Measurements from ENCODE around the gene SLC12A7. TPM values are rescaled to one million over a fixed set of nuclear protein-coding genes. Genes with fewer than 3 reads are reported as not detected.

The SLC12A7 gene
- total RNA-seq, 5 donors from 2014 or later (not counting 1 experiment from before 2014, with no cell fraction given): 33.7 to 97.4 (median 41.2) TPM

DNA sequence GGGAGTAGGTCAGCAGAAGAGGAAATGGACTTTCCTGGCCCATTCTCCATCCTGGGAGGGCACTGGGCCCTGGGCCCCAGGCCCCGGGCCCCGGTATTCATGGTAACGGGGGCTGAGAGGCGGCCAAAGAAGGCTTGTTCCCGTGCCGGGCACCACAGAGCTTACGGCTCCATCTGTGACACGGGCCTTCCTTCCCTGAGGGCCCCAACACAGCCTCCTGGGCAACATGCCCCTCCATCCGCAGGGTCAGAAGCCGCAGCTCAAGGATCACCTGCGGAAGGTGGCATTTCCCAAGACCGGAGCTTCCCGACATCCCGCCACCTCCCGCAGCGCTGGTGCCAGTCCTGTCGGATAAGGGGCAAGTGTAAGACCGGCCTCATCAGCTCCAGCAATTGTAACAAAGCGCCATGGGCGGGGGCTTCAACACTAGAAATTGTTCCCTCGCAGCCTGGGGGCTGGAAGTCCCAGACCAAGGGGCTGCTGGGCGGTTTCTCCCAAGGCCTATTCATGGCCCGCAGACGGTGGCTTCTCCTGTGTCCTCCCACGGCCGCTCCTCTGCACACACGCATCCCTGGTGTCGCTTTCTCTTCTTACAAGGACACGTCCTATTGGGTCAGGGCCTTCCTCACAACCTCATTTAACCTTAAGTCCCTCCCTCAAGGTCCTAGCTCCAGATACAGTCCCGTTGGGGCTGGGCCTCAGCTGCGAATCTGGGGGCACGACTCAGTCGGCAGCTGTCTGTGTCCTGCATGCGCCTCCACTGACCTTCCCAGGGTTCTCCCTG, 31.2 kb upstream of the SLC12A7 start:
- POLR2A ChIA-PET: no interaction called here
- Histone ChIP-seq H3K4me1 (ENCODE audit: control insufficient read depth in 1 of 2, extremely low read depth in 1 of 2, insufficient read depth in 2 of 2, low read length in 2 of 2) (peaks cover 0 to 8% of the 10 kb centered on the region in 2 experiments), H3K4me3 (ENCODE audit: control insufficient read depth in 1 of 2, extremely low read depth in 1 of 2, low read length in 1 of 2) (no peak overlapping the region), H3K27me3 (replicated peaks in 1 of 2; ENCODE audit: control insufficient read depth in 2 of 2, extremely low read depth in 1 of 2, insufficient read depth in 2 of 2, low read length in 1 of 2) (peaks cover 0 to 59% of the 10 kb centered on the region in 2 experiments), H3K27ac (ENCODE audit: low read length) (no peak overlapping the region), H3K36me3 (ENCODE audit: control insufficient read depth in 2 of 2, extremely low read depth in 1 of 2, insufficient read depth in 1 of 2, low read length in 1 of 2) (no peaks in the 10 kb centered on the region), H3K9me3 (no peaks in the 10 kb centered on the region)
- Mint-ChIP-seq H3K27me3 (peaks cover 4 to 14% of the 10 kb centered on the region in 2 donors), H3K27ac (no peak overlapping the region), H3K36me3 (no peaks in the 10 kb centered on the region), H3K4me3 (no peak overlapping the region), H3K9me3 (no peaks in the 10 kb centered on the region), H3K4me1 (peaks cover 0 to 4% (median 0%) of the 10 kb centered on the region in 3 donors)
- ATAC-seq (replicated peaks in 1 of 4): no peak
- 89% methylated on average over 34 of the region's 34 CpGs for WGBS (ENCODE audit: insufficient coverage)
- CTCF ChIA-PET: no interaction called here
- no peak for DNase-seq

DNA sequence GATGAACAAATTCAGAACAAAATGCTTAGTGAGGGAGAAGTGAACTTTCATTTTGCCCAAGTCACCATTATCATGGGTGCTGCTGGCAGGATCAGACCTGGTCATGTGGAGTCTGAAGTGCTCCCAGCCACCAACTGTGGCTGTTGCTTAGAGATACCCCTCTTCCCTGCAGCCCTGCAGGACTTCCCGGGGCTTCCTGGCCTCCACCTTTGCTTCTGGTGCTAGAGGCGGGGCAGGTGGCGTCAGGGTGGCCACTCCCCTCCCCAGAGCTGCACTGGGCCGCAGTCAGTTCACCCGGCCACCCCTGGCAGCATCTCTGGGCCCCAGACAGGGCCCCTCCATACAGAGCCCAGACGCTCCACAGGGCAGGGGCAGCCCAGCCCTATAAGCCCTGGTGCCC, 30.0 kb upstream of the SLC12A7 start:
- Histone ChIP-seq H3K4me3 (ENCODE audit: control insufficient read depth in 1 of 2, extremely low read depth in 1 of 2, low read length in 1 of 2) (no peak overlapping the region), H3K27ac (ENCODE audit: low read length) (no peak overlapping the region), H3K9me3 (no peaks in the 10 kb centered on the region), H3K4me1 (ENCODE audit: control insufficient read depth in 1 of 2, extremely low read depth in 1 of 2, insufficient read depth in 2 of 2, low read length in 2 of 2) (peaks cover 0 to 8% of the 10 kb centered on the region in 2 experiments), H3K27me3 (replicated peaks in 1 of 2; ENCODE audit: control insufficient read depth in 2 of 2, extremely low read depth in 1 of 2, insufficient read depth in 2 of 2, low read length in 1 of 2) (peaks cover 0 to 52% of the 10 kb centered on the region in 2 experiments), H3K36me3 (ENCODE audit: control insufficient read depth in 2 of 2, extremely low read depth in 1 of 2, insufficient read depth in 1 of 2, low read length in 1 of 2) (no peaks in the 10 kb centered on the region)
- Mint-ChIP-seq H3K36me3 (no peaks in the 10 kb centered on the region), H3K4me3 (no peak overlapping the region), H3K9me3 (no peaks in the 10 kb centered on the region), H3K27ac (no peak overlapping the region), H3K27me3 (peaks cover 4 to 14% of the 10 kb centered on the region in 2 donors), H3K4me1 (peaks cover 0 to 4% (median 0%) of the 10 kb centered on the region in 3 donors)
- POLR2A ChIA-PET: no interaction called here
- no CpG with 5 or more reads among the region's 6 CpGs for WGBS (ENCODE audit: insufficient coverage)
- DNase-seq (no peak), ATAC-seq (replicated peaks in 1 of 4) (no peak)
- CTCF ChIA-PET: interaction anchor here in 1 of 2 donors (0.6 kb wide), 1 partner anchor 299 kb away, joined by 3 read pairs; no protein-coding TSS in a partner anchor

DNA sequence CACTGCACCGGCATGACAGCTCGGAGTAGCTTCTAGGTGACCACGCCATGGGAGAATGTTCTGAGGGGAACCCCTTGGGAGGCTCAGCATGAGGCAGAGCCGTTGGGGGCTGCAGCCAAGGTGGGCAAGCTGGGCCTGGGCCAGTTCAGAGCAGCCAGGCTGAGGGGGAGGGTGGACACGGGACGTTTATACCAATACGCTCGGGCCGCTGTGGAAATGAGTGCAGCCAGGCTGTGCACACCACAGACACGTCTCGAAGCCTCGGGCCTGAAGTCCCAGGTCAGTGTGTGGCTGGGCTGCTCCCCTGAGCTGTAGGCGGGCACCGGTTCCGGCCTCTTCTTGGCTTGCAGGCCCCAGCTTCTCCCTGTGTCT, 28.9 kb upstream of the SLC12A7 start:
- DNase-seq: no peak
- no peak for ATAC-seq (replicated peaks in 1 of 4)
- H3K36me3 ChIP-seq (ENCODE audit: control insufficient read depth in 2 of 2, extremely low read depth in 1 of 2, insufficient read depth in 1 of 2, low read length in 1 of 2): no peaks in the 10 kb centered on the region
- peaks cover 0 to 8% of the 10 kb centered on the region in 2 experiments for H3K4me1 ChIP-seq (ENCODE audit: control insufficient read depth in 1 of 2, extremely low read depth in 1 of 2, insufficient read depth in 2 of 2, low read length in 2 of 2)
- H3K27me3 Mint-ChIP-seq: peaks cover 4 to 7% of the 10 kb centered on the region in 2 donors
- WGBS (ENCODE audit: insufficient coverage): 76% methylated on average over 12 of the region's 15 CpGs
- H3K36me3 Mint-ChIP-seq: no peaks in the 10 kb centered on the region
- no peaks in the 10 kb centered on the region for H3K9me3 Mint-ChIP-seq
- ChIA-PET CTCF (interaction anchor here (0.7 to 0.9 kb wide), 3 partner anchors 217 to 219 kb away, joined by 3 read pairs; no protein-coding TSS in a partner anchor), POLR2A (no interaction called here)
- H3K27ac Mint-ChIP-seq: no peak overlapping the region
- peaks cover 0 to 48% of the 10 kb centered on the region in 2 experiments for H3K27me3 ChIP-seq (replicated peaks in 1 of 2; ENCODE audit: control insufficient read depth in 2 of 2, extremely low read depth in 1 of 2, insufficient read depth in 2 of 2, low read length in 1 of 2)
- H3K27ac ChIP-seq (ENCODE audit: low read length): no peak overlapping the region
- peaks cover 0 to 4% (median 0%) of the 10 kb centered on the region in 3 donors for H3K4me1 Mint-ChIP-seq
- H3K4me3 Mint-ChIP-seq: no peak overlapping the region
- H3K9me3 ChIP-seq: no peaks in the 10 kb centered on the region
- no peak overlapping the region for H3K4me3 ChIP-seq (ENCODE audit: control insufficient read depth in 1 of 2, extremely low read depth in 1 of 2, low read length in 1 of 2)

DNA sequence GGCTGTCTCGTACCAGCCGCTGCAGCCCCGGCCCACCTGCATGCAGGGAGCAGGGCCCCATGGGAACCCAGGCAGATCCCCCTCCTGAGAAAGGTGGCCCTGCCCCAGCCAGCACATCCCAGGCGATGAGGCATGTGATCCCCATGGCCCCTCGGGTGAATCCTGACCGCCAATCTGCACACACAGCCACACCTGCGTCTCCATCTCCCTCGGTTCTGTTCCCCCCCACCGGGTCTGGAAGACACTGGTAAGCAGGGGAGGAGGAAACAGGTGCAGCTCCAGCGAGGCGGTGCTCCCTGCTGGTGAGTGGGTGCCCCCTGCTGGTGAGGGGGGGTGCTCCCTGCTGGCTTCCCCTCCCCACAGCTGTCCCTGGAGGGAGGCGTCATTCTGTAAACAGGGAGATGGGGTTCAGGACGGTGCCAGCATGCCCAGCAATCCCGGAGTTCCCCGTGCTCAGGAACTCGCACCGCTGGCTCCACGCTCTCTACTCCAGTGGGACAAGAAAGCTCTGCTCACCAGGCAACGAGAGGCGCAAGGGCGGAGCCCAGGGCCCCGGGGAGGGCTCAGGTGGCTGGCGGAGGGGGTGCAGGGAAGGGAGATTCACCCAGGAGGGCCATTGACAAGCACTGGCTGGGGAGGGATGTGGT, 28.4 kb upstream of the SLC12A7 start:
- Histone ChIP-seq H3K27ac (ENCODE audit: low read length) (no peak overlapping the region), H3K9me3 (no peaks in the 10 kb centered on the region), H3K27me3 (replicated peaks in 1 of 2; ENCODE audit: control insufficient read depth in 2 of 2, extremely low read depth in 1 of 2, insufficient read depth in 2 of 2, low read length in 1 of 2) (peaks cover 0 to 45% of the 10 kb centered on the region in 2 experiments), H3K36me3 (ENCODE audit: control insufficient read depth in 2 of 2, extremely low read depth in 1 of 2, insufficient read depth in 1 of 2, low read length in 1 of 2) (no peaks in the 10 kb centered on the region), H3K4me1 (ENCODE audit: control insufficient read depth in 1 of 2, extremely low read depth in 1 of 2, insufficient read depth in 2 of 2, low read length in 2 of 2) (peaks cover 0 to 8% of the 10 kb centered on the region in 2 experiments), H3K4me3 (ENCODE audit: control insufficient read depth in 1 of 2, extremely low read depth in 1 of 2, low read length in 1 of 2) (no peak overlapping the region)
- peak; percentile 45 to 91 (median 75) for DNase-seq
- no peak overlapping the region for H3K4me3 Mint-ChIP-seq
- no peaks in the 10 kb centered on the region for H3K36me3 Mint-ChIP-seq
- no peaks in the 10 kb centered on the region for H3K9me3 Mint-ChIP-seq
- 37% methylated on average over 16 of the region's 23 CpGs for WGBS (ENCODE audit: insufficient coverage)
- ATAC-seq (replicated peaks in 1 of 4): peak; percentile 83 to 95 (median 88)
- ChIA-PET CTCF (interaction anchor here (0.6 to 0.9 kb wide), 4 partner anchors 121 to 219 kb away, joined by 3 to 4 read pairs (median 3); no protein-coding TSS in a partner anchor), POLR2A (no interaction called here)
- H3K4me1 Mint-ChIP-seq: peaks cover 0 to 4% (median 0%) of the 10 kb centered on the region in 3 donors
- peaks cover 4 to 6% of the 10 kb centered on the region in 2 donors for H3K27me3 Mint-ChIP-seq
- no peak overlapping the region for H3K27ac Mint-ChIP-seq

DNA sequence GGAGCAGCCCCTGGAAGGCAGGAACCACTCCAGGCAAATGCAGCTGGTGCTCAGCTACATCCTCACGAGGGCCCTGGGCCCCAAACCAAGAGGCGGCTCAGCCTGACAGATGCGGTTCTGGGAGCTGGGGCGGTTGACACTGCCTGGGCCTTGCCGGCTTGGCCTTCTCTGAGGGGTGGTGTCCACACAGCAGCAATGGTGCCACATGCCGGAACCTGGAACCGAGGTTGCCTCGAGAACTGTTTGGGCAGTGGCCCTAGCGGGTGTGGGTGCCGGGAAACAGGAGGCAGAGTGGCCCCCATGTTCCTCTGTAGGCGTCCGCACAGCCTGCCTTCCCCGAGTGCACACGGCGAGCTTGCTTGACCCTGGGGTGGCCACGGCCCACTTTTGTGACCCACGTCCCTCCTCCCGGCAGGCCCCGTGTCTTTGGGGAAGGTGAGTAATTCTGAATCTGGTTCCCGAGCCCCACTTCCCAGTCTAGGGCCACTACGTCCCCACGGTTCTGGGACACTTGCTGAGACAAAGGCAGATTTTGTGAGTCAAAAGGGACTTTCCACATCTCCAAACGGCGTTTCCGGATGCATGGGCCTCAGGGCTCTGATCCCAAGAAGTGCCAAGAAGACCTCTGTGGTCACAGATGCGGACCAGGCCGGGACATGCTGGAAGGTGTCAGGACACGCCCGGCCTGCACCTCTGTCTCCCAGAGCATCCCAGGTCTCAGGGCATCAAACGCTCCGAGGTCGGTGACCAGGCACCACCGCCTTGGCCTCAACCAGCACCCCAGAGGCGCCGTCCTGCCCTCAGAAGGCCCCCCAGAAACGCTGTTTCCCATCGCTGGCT, 27.7 kb upstream of the SLC12A7 start:
- H3K36me3 Mint-ChIP-seq: no peaks in the 10 kb centered on the region
- WGBS (ENCODE audit: insufficient coverage): 83% methylated on average over 30 of the region's 37 CpGs
- H3K4me3 ChIP-seq (ENCODE audit: control insufficient read depth in 1 of 2, extremely low read depth in 1 of 2, low read length in 1 of 2): no peak overlapping the region
- POLR2A ChIA-PET: no interaction called here
- H3K27me3 Mint-ChIP-seq: peaks cover 4 to 6% of the 10 kb centered on the region in 2 donors
- H3K27ac Mint-ChIP-seq: no peak overlapping the region
- peaks cover 0 to 8% of the 10 kb centered on the region in 2 experiments for H3K4me1 ChIP-seq (ENCODE audit: control insufficient read depth in 1 of 2, extremely low read depth in 1 of 2, insufficient read depth in 2 of 2, low read length in 2 of 2)
- H3K9me3 Mint-ChIP-seq: no peaks in the 10 kb centered on the region
- H3K36me3 ChIP-seq (ENCODE audit: control insufficient read depth in 2 of 2, extremely low read depth in 1 of 2, insufficient read depth in 1 of 2, low read length in 1 of 2): no peaks in the 10 kb centered on the region
- H3K27ac ChIP-seq (ENCODE audit: low read length): no peak overlapping the region
- no peak overlapping the region for H3K4me3 Mint-ChIP-seq
- H3K9me3 ChIP-seq: no peaks in the 10 kb centered on the region
- H3K27me3 ChIP-seq (replicated peaks in 1 of 2; ENCODE audit: control insufficient read depth in 2 of 2, extremely low read depth in 1 of 2, insufficient read depth in 2 of 2, low read length in 1 of 2): peaks cover 0 to 38% of the 10 kb centered on the region in 2 experiments
- H3K4me1 Mint-ChIP-seq: peaks cover 0 to 4% (median 0%) of the 10 kb centered on the region in 3 donors
- no peak for ATAC-seq (replicated peaks in 1 of 4)
- CTCF ChIA-PET: interaction anchor here in 1 of 2 donors (0.6 to 0.9 kb wide), 3 partner anchors 120 to 218 kb away, joined by 3 to 4 read pairs (median 3); no protein-coding TSS in a partner anchor
- DNase-seq: no peak
